Subcutaneous adipose tissue (tissue), 4 donors: ENCODE results near the gene KIF26B. TPM values are rescaled to one million over a fixed set of nuclear protein-coding genes. Genes with fewer than 3 reads are reported as not detected.

Experiments
- total RNA-seq, 4 donors: library from RNA; depleted of rRNA; stranded (reverse); fragments of >200 nt; gene quantifications; one replicate each; pipeline ENCODE4 v1.1.0, GENCODE V29; 2016
- TF ChIP-seq, protein P1 (sequence below): fragments of 450-650 bp; IDR thresholded peaks from one replicate; pipeline ENCODE4 v1.5.1; 2016; ENCODE audit warnings: low read depth, mild to moderate bottlenecking, control low read depth, antibody characterized with exemption, moderate library complexity

The KIF26B gene
- total RNA-seq, 4 donors from 2014 or later: under 0.01 to 0.16 (median under 0.01) TPM

- TF ChIP-seq, protein P1, sequence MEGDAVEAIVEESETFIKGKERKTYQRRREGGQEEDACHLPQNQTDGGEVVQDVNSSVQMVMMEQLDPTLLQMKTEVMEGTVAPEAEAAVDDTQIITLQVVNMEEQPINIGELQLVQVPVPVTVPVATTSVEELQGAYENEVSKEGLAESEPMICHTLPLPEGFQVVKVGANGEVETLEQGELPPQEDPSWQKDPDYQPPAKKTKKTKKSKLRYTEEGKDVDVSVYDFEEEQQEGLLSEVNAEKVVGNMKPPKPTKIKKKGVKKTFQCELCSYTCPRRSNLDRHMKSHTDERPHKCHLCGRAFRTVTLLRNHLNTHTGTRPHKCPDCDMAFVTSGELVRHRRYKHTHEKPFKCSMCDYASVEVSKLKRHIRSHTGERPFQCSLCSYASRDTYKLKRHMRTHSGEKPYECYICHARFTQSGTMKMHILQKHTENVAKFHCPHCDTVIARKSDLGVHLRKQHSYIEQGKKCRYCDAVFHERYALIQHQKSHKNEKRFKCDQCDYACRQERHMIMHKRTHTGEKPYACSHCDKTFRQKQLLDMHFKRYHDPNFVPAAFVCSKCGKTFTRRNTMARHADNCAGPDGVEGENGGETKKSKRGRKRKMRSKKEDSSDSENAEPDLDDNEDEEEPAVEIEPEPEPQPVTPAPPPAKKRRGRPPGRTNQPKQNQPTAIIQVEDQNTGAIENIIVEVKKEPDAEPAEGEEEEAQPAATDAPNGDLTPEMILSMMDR: no peak
Measured at GRCh38 chr1:245461681-245462080, 306.9 kb downstream of the KIF26B start.

- TF ChIP-seq, protein P1: no peak
Measured at GRCh38 chr1:245462161-245462560, 307.4 kb downstream of the KIF26B start.

DNA sequence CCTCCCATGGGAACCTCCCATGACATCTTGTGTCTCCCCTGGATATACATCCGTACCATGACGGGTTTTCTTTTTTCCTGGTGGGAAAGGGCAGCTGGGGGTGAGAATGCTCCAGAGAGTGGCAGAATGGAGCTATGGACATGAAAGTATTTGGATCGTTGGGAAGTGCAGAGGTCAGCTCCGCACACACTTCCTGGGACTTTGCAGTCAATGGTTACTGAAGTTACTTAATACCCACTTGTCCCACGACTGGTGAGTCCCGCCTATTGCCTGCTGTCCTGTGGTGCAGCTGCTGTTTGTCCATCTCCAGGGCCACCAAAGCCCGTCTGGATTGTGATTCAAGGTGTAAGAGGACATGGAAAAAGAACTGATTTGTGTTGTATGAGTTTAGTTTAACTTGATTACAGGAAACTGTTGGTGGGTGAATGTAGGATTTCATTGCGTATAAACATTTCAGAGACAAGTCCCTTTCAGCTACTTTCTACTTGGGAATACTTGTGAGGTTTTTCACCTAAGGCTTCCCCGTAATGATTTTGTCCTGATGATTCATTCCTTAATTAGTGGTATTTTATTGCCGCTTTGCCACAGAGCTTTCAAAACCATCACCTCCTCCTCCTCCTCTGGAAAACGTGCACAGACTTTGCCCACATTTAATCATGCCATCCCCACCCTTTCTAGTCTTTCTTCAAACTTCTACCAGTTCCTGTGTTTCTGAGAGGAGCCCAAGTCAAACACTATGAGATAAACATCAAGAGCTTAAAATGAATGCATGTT is 308.8 kb downstream of the KIF26B start:
- TF ChIP-seq, protein P1: no peak

GRCh38 chr1:245464290-245464689 is 309.5 kb downstream of the KIF26B start:
- TF ChIP-seq, protein P1: no peak

DNA sequence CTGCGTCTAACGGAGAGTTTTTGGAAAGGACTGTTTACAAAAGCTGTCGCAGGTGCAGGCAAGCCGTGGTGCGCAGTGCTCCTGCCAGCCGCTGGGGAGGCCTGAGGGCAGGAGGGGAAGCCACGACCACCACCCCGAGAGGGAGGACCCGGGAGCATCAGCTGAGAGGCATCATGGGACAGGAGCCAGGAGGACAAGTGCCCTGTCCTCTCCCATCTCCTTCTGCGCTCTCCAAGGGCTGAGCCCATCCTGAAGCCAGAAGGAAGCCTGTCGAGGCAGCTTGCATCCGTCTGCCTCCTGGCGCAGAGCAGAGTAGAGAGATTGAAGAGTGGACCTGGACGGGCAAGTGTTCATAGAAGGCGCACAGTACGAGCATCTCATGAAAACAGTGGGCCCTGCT is 310.9 kb downstream of the KIF26B start:
- TF ChIP-seq, protein P1: no peak

DNA sequence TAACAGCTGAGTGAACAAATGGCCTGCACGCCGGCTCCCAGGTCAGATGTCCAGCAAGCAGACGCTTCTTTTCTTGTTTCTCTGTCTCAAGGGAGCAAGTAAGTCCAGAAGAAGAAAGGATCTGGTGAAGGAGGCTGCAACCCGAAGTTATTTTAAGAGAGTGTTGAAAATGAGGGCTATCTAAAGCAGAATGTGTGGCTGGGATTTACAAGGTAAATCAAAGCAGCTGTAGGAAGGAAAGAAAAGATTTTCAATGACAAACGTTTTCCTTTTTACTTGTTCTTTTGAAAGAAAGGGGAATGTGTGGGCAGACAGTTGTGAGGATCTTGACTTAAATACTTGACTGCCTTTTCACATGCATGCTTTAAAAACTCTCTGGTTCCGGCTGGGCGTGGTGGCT is 311.5 kb downstream of the KIF26B start:
- TF ChIP-seq, protein P1: no peak

DNA sequence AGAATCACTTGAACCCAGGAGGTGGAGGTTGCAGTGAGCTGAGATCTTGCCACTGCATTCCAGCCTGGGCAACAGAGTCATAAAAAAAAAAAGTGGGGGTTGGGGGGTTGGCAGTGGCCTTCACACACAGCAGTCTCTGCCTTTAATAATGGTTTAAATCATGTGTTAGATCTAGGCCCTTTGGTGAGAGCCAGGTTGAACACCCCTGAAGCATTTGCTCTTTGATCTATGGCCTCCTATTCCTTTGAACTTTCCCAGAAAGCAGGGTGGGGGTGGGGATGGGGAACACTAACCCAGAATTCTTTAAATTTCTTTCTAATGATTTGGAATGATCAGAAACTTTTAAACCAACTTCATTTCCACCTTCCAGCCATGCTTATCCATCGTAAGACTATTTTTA is 313.0 kb downstream of the KIF26B start:
- TF ChIP-seq, protein P1: no peak
